Ectodermal cell (in vitro differentiated cells): Measurements from ENCODE around the gene DCPS.

Source experiments
- H3K27ac ChIP-seq: 2 replicates; pipeline ENCODE4 v1.7.0; 2013; ENCODE audit warnings: mild to moderate bottlenecking, low read depth, low read length; ENCODE audit not compliant: insufficient read depth, poor library complexity, severe bottlenecking
- H3K27me3 ChIP-seq: 2 replicates; pipeline ENCODE4 v1.7.0; 2013; ENCODE audit warnings: mild to moderate bottlenecking, low read length; ENCODE audit not compliant: insufficient read depth, control insufficient read depth, poor library complexity, severe bottlenecking
- H3K36me3 ChIP-seq: one replicate; pipeline ENCODE4 v1.7.0; 2013; ENCODE audit warnings: low read length; ENCODE audit not compliant: control insufficient read depth, insufficient read depth
- H3K4me1 ChIP-seq: one replicate; pipeline ENCODE4 v1.7.0; 2013; ENCODE audit warnings: low read length; ENCODE audit not compliant: control insufficient read depth, insufficient read depth
- H3K4me3 ChIP-seq: 2 replicates; pipeline ENCODE4 v1.7.0; 2013; ENCODE audit warnings: low read depth, low read length, control low read depth; ENCODE audit not compliant: insufficient read depth
- H3K9me3 ChIP-seq: 2 replicates; pipeline ENCODE4 v1.7.0; 2013; ENCODE audit warnings: mild to moderate bottlenecking, low read length, moderate library complexity; ENCODE audit not compliant: control insufficient read depth
- WGBS, 2 experiments: methylation state at CpG; one replicate each; pipeline ENCODE4 v1.1.7; 2013; ENCODE audit warnings: missing lambda C conversion rate in 2 of 2; 5-methylcytosine and 5-hydroxymethylcytosine counted together

DCPS gene

GRCh38 chr11:126350836-126351235 lies 47.0 kb downstream of the DCPS start:
- Histone ChIP-seq H3K4me1 (peaks cover 11% of the 10 kb centered on the region), H3K27me3 (no peaks in the 10 kb centered on the region), H3K36me3 (no peaks in the 10 kb centered on the region)

GRCh38 chr11:126352163-126352562 lies 48.3 kb downstream of the DCPS start:
- Histone ChIP-seq H3K4me1 (peaks cover 20% of the 10 kb centered on the region), H3K36me3 (no peaks in the 10 kb centered on the region)
- WGBS, 2 experiments: 91 to 95% methylated on average over 3 of the region's 3 CpGs

More at GRCh38 chr11:126350836-126351235, 47.0 kb downstream of the DCPS start:
- H3K9me3 ChIP-seq: no peaks in the 10 kb centered on the region
- H3K4me3 ChIP-seq: no peak overlapping the region
- H3K27ac ChIP-seq: no peak overlapping the region
- 96 to 97% methylated on average over 5 of the region's 5 CpGs for WGBS, 2 experiments

GRCh38 chr11:126352934-126353801 lies 49.3 kb downstream of the DCPS start:
- Histone ChIP-seq H3K27ac (no peak overlapping the region), H3K36me3 (no peaks in the 10 kb centered on the region), H3K4me1 (peaks cover 20% of the 10 kb centered on the region), H3K4me3 (no peak overlapping the region), H3K27me3 (no peaks in the 10 kb centered on the region), H3K9me3 (no peaks in the 10 kb centered on the region)
- WGBS, 2 experiments: 81 to 86% methylated on average over 4 of the region's 4 CpGs

More at GRCh38 chr11:126352163-126352562, 48.3 kb downstream of the DCPS start:
- H3K27me3 ChIP-seq: no peaks in the 10 kb centered on the region
- H3K9me3 ChIP-seq: no peaks in the 10 kb centered on the region
- H3K4me3 ChIP-seq: no peak overlapping the region
- H3K27ac ChIP-seq: no peak overlapping the region

GRCh38 chr11:126354631-126355323 lies 50.9 kb downstream of the DCPS start:
- Histone ChIP-seq H3K4me1 (peaks cover 23% of the 10 kb centered on the region), H3K27ac (peak overlapping the region; percentile 0), H3K27me3 (no peaks in the 10 kb centered on the region), H3K9me3 (no peaks in the 10 kb centered on the region), H3K36me3 (no peaks in the 10 kb centered on the region), H3K4me3 (peak overlapping the region; percentile 76)
- WGBS, 2 experiments: 29 to 30% methylated on average over 15 of the region's 15 CpGs

GRCh38 chr11:126355324-126355925 lies 51.6 kb downstream of the DCPS start, which contains the start of gene ST3GAL4:
Gene ST3GAL4, plus strand, starts transcription at chr11:126355686. Its CDS starts 50,470 bp downstream, at chr11:126406156.
- Histone ChIP-seq H3K36me3 (no peaks in the 10 kb centered on the region), H3K4me3 (peak within 1 kb of the TSS; percentile 76), H3K27ac (peak within 1 kb of the TSS; percentile 0), H3K4me1 (peaks cover 26% of the 10 kb centered on the region), H3K9me3 (no peaks in the 10 kb centered on the region), H3K27me3 (no peaks in the 10 kb centered on the region)
- 0% methylated on average over 71 of the region's 71 CpGs for WGBS, 2 experiments

- Histone ChIP-seq H3K36me3 (no peaks in the 10 kb centered on the region), H3K4me1 (peaks cover 26% of the 10 kb centered on the region), H3K27me3 (no peaks in the 10 kb centered on the region), H3K4me3 (peak overlapping the region; percentile 76), H3K9me3 (no peaks in the 10 kb centered on the region), H3K27ac (no peak overlapping the region)
- 21% methylated on average over 46 of the region's 46 CpGs for WGBS, 2 experiments
Measured at GRCh38 chr11:126355926-126356897, 52.4 kb downstream of the DCPS start.

- H3K4me3 ChIP-seq: no peak overlapping the region
- 90% methylated on average over 17 of the region's 17 CpGs for WGBS, 2 experiments
- no peak overlapping the region for H3K27ac ChIP-seq
- peaks cover 22% of the 10 kb centered on the region for H3K4me1 ChIP-seq
- H3K36me3 ChIP-seq: no peaks in the 10 kb centered on the region
- no peaks in the 10 kb centered on the region for H3K9me3 ChIP-seq
- H3K27me3 ChIP-seq: no peaks in the 10 kb centered on the region
Measured at GRCh38 chr11:126357055-126357962, 53.4 kb downstream of the DCPS start.

- Histone ChIP-seq H3K36me3 (no peaks in the 10 kb centered on the region), H3K4me3 (no peak overlapping the region), H3K4me1 (peaks cover 19% of the 10 kb centered on the region), H3K9me3 (no peaks in the 10 kb centered on the region), H3K27me3 (no peaks in the 10 kb centered on the region), H3K27ac (no peak overlapping the region)
- WGBS, 2 experiments: 87% methylated on average over 18 of the region's 18 CpGs
Measured at GRCh38 chr11:126357969-126358762, 54.3 kb downstream of the DCPS start.
